GM04503 (cell line): ENCODE data around the gene FLNA.
"Not testable (repeated sequence)": the region's sequence is repeated elsewhere in the genome, so short reads cannot be mapped to it uniquely, and the experiment has no call there.

Experiments
- DNase-seq: peaks from one replicate; pipeline ENCODE4 v3.0.0-alpha.2; 2012; ENCODE audit warnings: low read depth

Gene FLNA

DNA sequence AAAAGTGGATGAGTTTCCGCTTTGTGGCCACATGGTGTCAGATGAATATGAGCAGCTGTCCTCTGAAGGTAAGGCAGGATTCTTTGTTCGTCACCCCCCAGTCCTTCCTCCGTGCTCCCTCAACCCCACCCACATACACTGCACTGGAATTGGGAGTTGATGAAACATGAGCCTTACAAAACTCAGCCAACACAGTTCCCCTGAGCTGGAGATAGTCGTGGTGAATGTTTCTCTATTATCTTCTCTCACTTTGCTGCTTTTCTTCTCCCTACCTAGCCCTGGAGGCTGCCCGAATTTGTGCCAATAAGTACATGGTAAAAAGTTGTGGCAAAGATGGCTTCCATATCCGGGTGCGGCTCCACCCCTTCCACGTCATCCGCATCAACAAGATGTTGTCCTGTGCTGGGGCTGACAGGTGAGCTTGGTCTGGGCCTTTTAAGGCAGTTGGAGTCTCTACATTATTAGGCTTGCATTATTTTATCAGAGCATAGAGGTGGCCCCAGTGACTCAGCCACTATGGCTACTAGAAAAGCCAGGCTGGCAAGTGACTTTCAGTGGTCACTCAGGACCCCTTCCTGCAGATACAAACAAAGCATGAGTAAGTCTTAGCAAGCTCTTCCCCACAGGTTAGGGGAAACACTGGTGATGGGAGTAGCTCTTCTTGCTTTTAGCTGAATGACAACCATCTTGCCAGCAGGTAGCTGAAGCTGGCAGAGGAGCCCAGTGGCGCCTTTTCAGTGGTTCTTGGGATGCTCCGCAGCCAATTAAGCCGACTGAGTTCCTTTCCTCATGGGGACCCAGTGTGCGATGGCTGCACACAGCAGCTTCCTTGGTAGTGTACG, 25.3 kb upstream of the FLNA start:
- DNase-seq, result no peak

DNA sequence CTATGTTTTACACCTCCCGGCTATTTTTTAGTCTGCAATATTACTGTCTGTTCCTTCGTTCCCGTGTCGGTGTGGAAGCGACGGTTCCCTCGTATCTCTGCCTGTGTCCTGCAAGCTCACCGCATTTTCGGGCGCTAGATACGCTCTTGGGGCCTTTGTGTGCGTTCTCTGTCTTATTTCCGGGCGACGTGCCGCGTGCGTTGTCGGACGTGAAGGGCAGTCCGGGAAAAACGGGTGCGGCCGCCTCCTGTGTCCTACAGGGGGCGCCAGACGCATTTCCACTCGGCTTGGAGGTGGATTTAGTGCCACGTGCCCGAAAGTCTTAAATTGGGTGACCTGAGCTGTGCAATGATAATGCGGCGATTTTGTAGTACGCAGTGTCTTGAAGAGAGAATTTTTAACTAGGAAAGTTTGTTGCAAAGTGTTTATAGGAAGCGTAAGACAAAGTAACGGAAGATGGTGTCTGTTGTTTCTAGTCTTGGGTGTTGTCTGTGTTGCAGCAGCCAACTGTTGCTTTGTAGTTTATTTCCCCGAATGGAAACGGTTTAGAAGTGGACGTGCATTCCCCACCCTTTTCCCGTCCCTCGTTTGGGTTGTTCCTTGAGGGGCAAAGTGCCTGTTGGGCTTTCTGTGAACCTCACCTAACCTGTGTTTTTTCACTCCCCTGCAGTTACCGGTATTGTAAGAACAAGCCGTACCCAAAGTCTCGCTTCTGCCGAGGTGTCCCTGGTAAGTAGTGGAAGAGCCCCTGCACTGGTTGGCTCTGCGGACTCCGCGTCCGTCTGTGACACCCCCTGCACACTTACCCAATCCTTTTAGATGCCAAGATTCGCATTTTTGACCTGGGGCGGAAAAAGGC, 24.5 kb upstream of the FLNA start:
- no peak for DNase-seq

DNA sequence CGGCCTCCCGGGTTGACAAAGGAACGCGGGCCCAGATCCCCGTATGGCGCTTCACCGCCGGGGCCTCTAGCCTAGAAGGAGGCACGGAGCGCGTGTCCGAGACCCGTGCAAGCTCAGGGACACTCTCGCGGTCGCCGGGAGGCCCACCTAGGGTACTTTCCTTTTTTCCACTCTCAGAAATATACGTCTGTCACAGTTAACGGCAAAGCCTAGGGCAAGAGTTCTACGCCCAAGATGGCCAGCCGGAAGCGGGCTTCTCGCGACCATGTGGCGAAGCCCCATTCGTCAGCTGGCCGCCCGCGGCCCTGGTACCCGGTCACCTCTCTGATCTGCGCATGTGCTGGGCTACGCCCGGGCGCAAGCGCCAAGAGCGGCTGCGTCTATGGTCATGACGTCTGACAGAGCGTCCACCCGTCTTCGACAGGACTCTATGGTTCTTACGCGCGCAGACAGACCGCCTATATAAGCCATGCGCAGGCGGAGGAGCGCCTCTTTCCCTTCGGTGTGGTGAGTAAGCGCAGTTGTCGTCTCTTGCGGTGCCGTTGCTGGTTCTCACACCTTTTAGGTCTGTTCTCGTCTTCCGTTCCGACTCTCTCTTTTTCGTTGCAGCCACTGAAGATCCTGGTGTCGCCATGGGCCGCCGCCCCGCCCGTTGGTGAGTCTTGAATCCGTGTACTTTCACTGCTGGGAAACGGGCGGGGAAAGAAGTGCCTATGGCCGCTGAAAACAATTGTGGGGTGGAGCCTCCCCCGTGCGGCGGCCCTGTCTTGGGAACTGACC, 23.6 kb upstream of the FLNA start, which contains the start of gene RPL10:
TSS of gene RPL10 (plus strand) at position 490 of the 780 bp plus-strand sequence. CDS start at position 633, 143 bp downstream.
- DNase-seq, result peak; percentile 79

DNA sequence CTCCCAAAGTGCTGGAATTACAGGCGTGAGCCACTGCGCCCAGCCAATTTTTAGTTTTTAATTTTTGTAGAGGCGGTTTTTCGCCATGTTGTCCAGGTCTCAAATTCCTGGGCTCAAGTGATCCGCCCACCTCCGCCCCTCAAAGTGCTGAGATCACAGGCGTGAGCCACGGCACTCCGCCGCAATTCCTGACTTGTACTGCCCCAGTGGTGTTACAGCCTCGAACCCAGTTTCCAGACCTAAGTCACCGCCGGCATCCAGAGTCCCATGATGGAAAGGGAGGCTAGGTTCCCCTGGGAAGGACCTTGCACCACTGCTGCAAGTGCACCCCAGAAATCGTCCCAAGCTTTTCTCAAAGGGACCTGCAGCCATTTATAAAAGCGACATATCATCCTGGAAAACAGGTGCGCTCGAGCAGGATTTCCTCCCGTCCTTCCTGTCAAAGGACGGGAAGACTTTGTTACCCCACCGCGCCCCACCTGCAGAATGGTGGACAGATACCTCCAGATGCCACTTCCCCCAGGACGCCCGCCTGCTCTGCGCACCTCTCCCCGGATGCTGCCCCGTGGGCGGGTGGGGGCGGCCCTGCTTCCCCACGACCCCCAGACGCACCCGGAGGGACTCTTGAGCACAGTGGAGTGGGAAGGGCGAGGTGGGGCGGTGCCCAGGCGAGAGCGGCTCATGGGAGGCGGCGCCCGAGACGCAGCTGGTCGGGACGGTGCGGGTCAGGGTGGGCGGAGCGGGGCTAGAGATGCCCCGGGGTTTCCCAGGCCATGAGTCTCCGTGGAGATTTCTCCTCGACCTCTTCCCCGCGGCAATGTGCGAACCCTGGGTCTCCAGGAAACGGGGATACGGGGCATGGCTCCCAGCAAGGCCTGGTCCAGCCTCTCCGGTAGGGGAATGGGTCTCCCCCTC, 22.8 kb upstream of the FLNA start:
- DNase-seq, result no peak

DNA sequence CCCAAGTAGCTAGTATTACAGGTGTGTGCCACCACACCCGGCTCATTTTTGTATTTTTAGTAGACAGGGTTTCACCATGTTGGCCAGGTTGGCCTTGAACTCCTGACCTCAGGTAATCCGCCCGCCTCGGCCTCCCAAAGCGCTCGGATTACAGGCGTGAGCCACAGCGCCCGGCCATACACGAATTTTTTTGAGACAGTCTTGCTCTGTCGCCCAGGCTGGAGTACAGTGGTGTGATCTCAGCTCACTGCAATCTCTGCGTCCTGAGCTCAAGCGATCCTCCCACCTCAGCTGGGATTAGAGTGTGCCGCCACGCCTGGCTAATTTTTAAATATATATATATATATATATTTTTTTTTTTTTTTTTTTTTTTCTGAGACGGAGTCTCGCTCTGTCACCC, 21.9 kb upstream of the FLNA start:
- not testable (repeated sequence) for DNase-seq

DNA sequence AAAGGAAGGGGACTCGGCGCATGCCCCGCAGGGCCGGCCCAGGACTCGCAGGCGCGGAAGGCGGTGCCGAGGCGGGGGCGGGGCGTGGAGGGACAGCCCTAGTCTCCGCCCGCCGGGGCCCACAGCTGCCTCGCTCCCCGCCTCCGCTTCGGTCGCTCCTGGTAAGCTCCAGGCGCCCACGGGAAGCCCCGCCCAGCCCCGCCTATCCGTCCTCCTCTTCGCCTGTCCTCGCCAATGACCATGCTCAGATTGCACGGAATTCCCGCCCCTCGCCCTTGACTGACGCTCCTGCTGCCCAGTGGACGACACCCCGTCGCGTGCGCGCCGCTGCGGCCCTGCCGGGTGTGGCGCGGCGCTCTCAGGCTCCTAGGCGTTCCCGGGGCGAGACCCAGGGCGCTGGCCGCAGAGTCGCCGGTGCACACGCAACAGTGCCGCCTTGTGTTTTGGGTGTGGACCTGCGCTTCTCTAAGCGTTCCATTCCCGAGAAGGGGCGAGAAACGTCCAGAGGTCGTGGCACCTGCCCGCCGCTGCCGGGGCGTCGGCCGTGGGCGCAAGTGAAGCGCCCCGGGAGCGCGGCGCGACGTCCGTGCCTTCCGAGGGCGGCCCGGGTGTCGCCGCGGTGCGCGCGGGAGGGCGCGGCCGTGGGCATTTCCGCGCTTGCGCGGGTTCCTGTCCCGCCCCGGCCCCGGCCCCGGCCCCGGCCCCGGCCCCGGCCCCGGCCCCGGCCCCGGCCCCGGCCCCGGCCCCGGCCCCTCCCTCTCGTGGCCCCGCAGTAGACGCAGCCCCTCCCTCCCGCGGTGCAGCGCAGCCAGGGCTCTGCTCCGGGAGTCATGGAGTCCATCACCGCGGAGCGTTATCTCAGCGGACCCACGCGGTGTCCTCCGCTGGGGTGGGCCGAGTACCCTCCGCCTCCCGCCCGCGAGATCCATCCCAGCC, 15.6 kb upstream of the FLNA start:
- not testable (repeated sequence) for DNase-seq

DNA sequence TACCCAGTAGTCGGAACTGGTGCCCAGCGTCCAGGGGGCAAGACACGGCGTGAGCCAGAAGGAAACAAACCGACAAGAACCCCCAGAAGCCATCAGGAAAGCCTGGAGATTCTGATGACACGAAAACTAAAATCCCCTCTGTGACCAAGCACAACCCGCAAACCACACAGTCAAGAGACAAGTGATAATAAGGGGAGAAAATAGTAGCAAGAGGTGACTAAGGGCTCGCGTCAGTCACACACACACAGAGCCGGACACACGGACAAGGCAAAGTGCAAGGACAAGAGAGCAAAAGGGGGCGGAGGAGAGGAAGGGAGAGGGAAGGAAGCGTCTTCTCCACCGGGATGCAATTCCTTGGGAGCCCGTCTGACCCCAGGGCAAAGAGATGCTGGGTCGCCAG, 14.2 kb upstream of the FLNA start:
- not testable (repeated sequence) for DNase-seq

DNA sequence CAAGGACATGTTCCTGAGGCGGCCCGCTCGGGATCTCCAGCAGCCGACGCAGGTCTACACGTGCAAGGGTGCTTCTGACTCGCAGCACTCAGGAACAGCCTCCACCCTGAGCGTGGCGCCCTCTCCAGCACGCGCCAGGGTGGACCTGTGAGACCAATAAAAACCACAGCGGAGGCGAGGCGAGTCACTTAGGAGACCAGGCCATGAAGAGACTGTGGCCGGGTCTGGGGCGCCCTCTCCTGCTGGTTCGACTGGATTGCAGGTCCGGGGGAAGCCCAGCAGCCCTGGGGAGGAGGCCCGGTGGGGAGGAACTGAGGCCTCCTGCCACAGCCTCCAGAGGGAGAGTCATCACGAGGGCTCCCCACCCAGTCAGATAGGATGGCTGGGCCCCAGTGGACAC, 13.7 kb upstream of the FLNA start:
- DNase-seq, result not testable (repeated sequence)

DNA sequence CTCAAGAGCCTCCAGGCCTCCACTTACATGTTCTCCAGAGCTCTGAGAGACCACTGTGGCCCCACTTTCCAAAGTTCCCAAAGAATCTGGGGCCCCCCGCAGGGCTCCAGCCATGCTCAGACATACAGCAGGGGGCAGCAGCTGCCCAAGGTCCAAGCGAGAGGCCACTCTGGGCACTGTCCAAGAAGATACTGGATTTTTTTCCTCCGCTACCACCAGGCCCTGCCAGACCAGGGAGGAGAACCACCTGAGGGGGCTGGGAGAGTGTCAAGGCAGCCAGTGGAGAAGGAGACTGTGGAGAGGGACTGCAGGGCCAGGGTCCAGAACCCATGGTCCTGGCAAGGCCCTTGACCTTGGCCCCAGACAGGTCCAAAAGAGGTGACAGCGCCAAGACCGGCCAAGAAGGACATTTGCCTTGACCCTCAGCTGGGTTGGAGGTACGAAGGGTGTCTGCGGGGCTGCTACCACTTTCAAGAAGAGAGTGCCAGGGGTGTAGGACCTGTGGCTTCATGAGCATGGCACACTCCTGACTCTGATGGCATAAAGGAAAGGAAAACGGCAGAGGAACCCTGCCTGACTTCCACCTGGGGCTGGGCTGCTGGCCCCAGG, 10.0 kb upstream of the FLNA start:
- DNase-seq, result no peak

DNA sequence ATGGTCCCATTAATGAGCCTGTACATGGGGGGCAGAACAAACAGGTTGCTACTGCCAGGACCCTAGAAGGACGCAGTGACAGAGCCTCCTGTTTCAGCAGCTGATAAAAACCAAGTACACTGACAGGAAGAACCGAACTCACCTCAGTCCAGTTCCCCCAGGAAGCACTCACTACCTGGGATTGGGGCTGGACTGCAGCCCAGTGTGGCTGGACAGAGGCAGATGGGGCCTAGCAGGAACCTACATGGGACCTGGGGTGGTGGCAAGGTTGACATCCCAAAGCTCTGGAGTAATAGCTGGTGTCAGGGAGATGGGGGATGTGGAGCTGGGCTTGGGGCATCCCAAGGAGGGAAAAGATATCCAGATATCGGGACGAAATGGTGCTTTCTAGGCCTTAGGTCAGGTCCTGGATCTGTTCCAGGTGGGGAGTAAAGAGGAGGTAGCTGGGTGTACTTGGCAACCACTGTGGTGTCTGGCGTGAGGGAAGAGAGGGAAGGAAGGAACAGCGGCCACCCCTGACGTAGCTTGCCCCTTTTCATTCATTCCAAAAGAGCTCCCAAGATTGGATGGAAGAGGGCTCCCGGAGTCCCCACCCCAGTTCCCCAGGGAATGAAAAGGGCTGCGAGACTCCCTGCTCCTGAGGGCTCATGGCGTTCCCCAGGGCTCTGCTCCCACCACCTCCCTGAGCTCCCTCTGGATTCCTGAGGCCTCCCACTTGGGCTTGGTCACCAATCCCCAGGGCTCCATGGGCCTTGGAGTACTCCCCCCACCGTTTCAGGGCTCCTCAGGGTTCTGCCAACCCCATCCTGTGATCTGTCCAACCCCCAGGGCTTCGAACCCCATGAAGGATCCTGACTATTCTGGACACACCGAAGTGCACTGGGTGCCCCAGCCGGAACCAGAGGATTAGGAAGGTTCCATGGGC, 9.2 kb upstream of the FLNA start:
- no peak for DNase-seq

DNA sequence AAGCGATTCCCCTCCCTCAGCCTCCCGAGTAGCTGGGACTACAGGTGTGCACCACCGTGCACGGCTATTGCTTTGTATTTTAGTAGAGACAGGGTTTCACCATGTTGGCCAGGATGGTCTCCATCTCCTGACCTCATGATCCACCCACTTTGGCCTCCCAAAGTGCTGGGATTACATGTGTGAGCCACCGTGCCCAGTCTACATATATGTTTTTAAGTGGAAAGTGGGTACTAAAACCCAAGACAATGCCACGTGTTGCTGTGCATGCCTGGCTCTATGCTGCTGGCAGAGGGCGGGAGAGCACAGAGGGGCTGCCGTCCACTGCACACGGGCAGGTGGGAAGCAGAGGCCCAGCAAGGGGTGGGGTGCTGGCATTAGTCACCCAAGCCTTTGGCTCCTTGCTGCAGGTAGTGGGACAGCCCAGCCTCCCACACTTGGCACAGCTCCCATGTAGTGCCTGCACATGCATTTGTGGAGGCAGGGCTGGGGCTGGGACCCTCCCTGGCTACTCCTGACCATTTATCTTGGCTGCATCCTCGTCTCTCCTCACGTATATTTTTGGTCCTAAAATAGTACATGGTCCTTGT, 8.1 kb upstream of the FLNA start:
- no peak for DNase-seq

DNA sequence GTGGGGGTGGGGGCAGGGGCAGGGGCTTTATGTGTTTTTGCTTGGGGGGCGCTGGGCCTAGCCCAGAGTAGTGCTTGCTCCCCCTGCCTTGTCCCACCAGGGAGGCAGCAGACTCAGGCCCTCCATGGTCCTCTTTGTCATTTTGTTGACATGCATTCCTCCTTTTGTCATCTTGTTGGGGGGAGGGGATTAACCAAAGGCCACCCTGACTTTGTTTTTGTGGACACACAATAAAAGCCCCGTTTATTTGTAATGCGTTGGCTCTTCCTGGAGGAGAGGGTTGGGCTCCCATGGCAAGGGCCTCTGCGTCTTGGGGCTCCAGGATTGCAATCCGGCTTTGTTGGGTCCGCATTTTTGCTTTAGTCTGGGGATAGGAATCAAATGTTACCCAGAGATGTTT, 6.8 kb upstream of the FLNA start:
- DNase-seq, result no peak

DNA sequence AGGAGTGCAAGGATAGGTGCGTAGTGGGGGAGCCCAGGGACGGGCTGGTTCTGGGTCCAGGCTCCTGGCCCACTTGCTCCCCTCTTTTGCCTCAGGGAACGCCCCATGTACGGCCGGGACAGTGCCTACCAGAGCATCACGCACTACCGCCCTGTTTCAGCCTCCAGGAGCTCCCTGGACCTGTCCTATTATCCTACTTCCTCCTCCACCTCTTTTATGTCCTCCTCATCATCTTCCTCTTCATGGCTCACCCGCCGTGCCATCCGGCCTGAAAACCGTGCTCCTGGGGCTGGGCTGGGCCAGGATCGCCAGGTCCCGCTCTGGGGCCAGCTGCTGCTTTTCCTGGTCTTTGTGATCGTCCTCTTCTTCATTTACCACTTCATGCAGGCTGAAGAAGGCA, 6.4 kb upstream of the FLNA start:
- DNase-seq, result no peak

DNA sequence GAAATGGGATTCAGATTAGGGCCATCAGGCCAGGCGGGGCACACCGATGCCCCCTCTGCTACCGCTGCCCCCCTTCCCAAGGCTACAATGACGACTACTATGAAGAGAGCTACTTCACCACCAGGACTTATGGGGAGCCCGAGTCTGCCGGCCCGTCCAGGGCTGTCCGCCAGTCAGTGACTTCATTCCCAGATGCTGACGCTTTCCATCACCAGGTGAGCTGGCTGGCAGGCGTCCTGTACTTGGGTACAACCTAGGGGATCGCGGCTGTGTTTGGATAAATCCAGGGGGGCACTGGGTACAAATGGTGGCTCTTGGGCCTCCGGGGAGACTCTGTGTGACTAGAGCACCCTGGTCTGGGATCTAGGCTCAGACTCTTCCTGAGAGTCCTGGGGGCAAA, 5.7 kb upstream of the FLNA start:
- DNase-seq, result no peak

DNA sequence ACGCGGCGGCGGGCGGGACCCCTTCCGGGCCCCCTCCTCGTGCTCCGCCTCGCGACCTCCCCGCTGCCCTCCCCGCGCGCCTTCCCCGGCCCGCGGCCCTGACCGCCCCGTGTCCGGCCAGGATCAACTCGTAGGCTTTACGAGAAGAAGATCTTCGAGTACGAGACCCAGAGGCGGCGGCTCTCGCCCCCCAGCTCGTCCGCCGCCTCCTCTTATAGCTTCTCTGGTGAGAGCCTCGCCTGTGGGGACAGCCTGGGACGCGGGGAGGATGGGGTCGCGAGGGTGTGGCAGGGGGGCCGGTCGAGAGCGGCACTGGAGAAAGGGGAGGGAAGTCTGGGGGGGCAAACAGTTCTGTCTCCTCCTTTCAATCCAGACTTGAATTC, 5.1 kb upstream of the FLNA start:
- DNase-seq, result no peak

DNA sequence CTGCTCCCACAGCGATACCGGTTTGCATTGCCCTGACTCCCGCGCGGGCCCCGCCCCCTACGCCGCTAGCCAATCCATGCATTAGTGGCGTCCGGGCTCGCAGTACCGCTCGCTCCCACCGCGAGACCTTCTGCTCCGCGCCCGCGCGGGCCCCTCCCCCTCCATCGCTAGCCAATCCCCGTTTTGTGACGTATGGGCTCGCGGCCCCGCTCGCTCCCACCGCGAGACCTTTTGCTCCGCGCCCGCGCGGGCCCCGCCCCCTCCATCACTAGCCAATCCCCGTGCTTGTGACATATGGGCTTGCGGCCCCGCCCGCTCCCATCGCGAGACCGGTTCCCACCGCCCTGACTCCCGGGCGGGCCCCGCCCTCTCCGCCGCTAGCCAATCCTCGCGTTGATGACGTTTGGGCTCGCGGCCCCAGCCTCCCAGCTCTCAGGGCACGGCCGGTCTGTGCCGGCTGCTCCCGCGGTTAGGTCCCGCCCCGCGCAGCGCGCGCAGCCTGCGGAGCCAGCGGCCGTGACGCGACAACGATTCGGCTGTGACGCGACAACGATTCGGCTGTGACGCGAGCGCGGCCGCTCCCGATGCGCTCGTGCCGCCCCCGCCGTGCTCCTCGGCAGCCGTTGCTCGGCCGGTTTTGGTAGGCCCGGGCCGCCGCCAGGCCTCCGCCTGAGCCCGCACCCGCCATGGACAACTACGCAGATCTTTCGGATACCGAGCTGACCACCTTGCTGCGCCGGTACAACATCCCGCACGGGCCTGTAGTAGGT, 4.5 kb upstream of the FLNA start, which contains the start of gene EMD:
TSS of gene EMD (plus strand) at position 497 of the 770 bp plus-strand sequence. CDS start at position 687, 190 bp downstream.
- peak; percentile 74 for DNase-seq
